A204.1 (cell line): ENCODE measurements around the gene CCP110.
A peak's percentile ranks its signal among the peaks of the same experiment; 100 is the strongest.

Experiments used
- FAIRE-seq: peaks from 2 replicates; lab custom pipeline; 2012; peaks lifted over from hg19 to GRCh38; lab: Jason Lieb, UNC

The CCP110 gene

DNA sequence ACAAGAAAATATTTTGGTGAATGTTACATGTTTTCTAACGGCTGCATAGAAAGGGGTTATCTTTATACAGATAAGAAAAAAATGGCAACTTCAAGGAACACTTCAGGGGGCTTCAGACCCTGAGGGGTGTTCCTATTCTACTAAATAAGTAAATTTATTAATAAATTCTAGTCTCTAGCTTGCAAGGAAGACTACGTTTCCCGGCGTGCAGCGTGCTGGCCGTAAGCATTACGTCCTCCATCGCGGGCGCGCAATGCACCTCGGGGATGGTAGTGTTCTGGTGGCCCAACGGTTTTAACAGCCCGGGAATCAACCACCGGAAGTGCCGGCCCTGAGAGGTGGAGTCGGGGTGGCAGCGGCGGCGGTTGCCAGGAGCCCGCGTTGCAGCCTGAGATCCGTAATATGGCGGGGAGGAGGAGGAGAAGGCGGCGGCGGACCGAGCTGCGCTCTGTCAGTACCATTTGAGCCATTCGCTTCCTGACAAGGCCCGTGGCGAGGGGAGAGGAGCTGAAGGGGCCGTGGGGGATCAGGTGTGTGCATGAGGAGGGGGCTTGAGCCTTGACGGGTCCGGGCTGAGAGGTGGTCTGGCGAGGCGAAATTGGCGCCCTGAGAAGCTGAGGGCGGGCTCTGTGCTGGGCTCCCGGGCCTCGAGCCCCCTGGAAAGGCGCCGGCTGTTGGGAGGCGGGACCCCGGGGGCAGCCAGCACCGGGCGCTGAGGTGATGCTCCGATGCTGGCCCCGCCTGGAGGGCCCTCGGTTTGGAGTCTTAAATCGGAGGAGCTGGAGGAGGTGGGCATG lies at the start of gene CCP110:
Gene CCP110, plus strand, starts transcription at position 384 of the 797 bp plus-strand sequence. CDS start 3,940 bp downstream, outside the sequence.
- peak; percentile 94 for FAIRE-seq

- FAIRE-seq: no peak
Observed at GRCh38 chr16:19474617-19475016, 49.1 kb upstream of the CCP110 start.

- no peak for FAIRE-seq
Observed at GRCh38 chr16:19478505-19478904, 45.2 kb upstream of the CCP110 start.

DNA sequence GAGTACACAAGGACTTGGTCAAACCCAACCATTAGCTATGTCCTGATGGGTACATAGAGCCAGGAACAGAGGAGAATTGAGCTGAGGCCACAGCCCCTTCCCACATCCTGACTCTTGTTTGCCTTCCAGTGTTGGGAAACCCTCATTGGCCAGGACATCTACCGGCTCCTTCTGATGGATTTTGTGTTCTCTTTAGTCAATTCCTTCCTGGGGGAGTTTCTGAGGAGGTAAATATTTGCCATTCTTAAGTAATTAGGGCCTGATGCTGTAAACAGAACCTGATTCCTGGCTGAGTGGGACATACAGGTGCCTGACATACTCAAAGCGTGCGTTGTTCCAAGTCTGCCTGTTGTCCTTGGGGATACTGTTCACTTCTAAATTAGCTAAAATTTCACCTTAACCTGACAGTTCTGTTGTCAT lies 44.4 kb upstream of the CCP110 start:
- no peak for FAIRE-seq

DNA sequence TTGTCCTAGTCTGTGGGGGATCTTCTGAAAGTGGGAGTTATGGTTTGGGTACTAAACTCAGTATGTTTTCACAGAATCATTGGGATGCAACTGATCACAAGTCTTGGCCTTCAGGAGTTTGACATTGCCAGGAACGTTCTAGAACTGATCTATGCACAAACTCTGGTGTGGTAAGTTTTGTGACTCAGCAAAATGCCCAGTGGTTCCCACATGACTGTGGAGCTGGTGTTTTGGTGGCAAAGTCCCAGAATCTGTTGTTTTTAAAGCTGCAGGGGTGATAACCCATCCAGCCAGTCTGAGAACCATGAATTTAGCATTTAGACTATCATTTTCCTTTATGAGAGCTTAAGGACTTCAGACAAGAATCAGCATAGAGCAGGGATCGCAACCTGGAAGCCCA lies 42.4 kb upstream of the CCP110 start:
- FAIRE-seq: no peak

DNA sequence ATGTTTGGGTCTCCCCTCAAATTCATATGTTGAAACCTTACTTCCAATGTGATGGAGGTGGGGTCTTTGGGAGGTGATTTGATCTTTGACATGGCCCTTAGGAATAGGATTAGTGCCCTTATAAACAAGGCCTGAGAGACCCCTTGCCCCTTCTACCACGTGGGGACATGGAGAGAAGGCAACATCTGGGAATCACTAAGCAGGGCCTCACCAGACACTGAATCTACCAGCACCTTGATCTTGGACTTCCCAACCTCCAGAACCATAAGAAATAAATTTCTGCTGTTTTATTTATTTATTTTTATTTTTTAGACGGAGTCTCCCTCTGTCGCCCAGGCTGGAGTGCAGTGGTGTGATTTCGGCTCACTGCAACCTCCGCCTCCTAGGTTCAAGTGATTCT lies 42.0 kb upstream of the CCP110 start:
- no peak for FAIRE-seq

- FAIRE-seq: no peak
Observed at GRCh38 chr16:19482291-19482690, 41.5 kb upstream of the CCP110 start.

DNA sequence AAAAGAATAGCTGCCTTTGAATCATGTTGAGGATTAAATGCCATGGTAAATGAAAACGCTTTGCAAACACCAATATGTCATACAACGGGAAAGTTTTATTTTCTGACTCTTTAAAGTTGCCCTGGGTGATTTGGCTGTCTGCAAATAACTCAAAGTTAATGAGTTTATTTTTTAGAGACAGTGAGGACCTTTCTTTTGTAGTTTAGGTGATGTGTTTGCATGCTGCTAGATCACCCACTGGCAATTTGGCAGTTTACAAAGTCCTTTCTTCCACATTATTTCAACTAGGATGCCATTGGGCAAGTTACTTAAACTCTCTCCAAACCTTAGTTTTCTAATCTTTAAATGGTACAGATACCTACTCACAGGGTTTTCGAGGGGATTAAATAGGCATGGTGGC lies 39.6 kb upstream of the CCP110 start:
- FAIRE-seq: no peak

- FAIRE-seq: no peak
Observed at GRCh38 chr16:19485611-19486010, 38.1 kb upstream of the CCP110 start.

GRCh38 chr16:19486051-19486450 lies 37.7 kb upstream of the CCP110 start:
- FAIRE-seq: no peak

DNA sequence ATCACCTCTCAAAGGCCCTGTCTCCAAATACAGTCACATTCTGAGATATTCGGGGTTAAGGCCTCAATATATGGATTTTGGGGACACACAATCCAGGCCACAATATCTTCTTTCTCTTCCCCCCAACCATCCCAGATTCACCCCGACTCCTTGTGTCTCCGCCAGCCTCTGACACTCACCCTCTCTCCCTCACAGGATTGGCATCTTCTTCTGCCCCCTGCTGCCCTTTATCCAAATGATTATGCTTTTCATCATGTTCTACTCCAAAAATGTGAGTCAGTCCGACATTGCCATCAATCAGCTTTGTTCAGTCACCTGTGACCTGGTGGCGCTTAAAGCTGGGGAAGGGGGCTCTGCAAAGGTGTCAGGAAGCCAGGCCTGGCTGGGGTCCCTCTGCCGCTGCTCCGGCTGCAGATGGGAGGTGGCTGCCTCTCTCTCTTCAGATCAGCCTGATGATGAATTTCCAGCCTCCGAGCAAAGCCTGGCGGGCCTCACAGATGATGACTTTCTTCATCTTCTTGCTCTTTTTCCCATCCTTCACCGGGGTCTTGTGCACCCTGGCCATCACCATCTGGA lies 36.9 kb upstream of the CCP110 start:
- no peak for FAIRE-seq

DNA sequence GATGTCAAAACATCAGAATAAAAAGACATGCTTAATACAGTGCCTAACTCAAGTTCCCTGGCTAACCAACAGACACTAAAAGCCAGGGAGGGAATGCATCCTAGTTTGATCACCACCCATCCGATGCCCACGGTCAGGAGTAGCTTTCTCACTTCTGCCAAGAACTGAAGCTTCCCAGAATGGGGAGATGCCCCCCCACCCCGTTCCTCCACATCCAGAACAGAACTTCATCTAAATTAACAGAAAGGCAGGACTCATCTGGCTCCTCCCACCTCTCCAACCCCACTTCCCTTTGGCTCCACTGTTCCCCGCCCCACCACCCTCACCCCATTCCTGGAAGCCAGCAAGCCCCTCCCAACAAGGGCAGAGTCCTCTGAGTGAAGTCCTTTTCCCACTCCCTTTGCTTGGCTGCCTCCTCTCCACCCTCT lies 35.5 kb upstream of the CCP110 start:
- no peak for FAIRE-seq

- no peak for FAIRE-seq
Observed at GRCh38 chr16:19490619-19491018, 33.1 kb upstream of the CCP110 start.

GRCh38 chr16:19497176-19497575 lies 26.6 kb upstream of the CCP110 start:
- no peak for FAIRE-seq

DNA sequence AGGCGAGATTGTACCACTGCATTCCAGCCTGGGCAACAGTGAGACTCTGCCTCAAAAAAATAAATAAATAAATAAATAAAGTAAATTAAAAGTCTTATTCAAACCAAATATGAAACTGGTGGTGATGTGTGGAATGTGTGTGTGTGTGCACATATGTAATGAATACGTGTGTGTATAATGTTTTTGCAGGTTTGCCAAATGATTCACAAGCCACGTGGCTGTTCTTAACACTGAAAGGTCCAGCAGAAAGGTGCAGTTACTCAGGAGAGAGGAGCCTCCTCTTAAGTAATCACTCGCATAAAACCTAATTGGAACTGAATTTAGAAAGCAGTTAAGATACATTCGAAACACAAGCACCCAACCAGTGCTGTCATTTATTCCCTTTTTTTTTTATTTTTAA lies 24.7 kb upstream of the CCP110 start:
- no peak for FAIRE-seq

DNA sequence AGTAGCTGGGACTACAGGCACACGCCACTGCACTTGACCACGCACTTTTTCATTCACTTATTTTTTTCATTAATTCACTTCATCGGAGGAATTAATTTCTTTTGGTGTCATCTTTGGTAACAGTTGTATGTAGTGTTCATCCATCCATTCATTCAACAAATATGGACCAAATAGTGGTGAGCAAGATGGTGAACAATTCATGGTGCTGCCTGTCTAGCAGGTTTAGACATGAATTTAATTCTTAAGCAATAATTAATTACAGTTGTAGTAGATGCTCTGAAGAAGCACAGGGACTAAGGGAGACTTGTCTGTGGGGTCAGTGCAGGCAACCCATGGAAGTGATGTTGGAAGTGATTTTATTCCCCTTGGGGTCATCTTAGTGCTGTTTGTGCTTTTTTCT lies 24.3 kb upstream of the CCP110 start:
- no peak for FAIRE-seq

DNA sequence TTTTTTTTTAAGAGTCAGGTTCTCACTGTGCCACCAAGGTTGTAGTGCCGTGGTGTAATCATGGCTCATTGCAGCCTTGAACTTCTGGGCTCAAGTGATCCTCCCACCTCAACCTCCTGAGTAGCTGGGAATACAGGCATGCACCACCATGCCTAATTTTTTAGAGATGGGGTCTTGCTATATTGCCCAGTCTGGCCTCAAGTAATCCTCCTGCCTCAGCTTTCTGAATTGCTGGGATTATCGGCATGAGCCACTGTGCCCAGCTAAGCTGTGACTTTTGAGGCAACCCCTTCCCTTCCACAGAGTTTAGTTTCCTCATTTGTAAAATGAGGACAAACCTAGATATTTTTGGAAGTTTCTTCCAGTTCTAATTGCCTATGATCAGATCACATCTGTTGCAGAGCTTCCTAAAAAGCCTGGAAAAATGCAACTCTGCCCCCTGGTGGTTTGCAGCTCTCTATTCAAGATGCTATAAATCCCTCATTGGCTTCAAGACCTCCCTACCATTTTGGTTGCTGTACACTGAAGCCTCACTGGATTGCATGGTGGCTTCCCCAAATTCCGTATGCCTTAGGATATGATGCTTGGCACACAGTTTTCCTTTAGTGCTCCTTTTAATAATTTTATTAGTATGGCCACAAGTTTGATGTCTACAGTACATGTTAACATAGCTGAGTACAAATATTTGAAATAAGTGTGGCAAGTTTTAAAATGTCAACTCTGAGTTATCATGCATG lies 21.2 kb upstream of the CCP110 start:
- FAIRE-seq: peak; percentile 49

DNA sequence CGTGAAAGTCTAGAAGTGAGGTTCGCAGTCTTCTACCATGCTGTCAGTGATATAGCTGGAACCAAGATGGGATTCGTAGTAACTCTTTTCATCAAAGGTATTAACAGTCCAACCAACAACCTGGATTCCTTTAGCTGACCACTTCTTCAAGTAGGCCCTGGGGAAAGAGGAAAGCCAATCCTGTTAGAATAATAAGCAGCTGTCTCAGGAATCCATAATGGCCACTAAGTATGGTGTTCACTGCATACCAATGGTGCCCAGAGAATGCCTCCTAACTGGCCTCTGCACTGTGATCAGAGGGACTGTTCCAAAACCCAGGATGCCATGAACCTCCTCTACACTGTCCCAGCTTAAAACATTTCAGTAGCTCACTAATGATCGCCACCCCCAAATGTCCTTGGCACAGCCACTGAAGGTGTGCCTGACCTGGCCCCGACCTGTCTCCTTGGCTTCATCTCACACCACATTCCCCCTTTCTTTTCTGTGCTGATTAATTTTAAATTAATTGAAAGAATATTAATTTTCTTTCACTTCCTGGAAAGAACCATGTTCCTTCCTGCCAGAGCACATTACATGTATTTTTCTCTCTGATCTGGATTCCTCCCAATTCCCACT lies 20.2 kb upstream of the CCP110 start:
- no peak for FAIRE-seq

DNA sequence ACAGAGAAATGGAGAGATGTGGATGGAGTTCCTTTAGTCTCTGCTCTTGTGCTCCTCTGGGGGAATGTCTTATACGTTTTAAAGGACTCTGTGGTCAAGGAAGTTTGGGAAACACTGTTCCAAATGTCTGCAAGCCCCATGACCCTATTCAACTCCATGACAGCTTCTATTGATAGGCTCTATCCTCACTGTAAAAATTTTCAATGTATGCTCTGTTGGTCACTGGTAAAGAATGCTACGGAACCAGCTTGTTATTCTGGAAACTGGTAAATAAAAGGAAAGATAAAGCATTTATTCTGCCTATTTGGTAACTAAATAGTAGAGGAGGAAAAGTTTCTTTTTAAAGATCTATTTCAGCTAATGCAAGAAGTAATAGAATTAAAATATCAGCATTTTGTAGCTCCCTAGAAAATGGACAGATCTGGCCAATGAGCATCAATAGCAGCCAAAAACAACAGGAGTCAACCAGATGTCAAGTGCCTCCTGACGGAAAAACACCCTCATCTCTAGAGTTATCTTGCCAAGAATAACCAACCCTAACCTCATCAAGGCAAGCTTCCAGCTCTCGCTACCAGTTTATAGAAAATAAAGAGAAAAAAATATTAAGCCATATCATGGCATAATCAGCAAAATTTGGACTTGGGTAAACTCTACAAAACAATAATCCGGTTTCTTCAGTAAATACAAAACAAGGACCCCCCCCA lies 18.0 kb upstream of the CCP110 start:
- no peak for FAIRE-seq

DNA sequence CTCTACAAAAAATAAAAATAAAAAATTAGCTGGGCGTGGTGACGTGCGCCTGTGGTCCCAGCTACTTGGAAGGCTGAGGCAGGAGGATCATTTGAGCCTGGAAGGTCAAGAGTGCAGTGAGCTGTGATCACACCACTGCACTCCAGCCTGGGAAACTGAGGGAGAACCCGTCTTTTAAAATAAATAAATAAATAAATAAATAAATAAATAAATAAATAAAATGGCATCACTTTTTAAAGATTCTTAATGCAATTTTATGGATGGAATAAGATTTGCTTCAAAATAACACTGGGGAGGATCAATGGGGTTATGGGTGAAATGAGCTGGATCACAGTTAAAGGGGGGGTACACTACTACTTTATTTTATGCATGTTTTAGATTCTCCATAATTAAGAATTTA lies 16.8 kb upstream of the CCP110 start:
- FAIRE-seq: no peak

DNA sequence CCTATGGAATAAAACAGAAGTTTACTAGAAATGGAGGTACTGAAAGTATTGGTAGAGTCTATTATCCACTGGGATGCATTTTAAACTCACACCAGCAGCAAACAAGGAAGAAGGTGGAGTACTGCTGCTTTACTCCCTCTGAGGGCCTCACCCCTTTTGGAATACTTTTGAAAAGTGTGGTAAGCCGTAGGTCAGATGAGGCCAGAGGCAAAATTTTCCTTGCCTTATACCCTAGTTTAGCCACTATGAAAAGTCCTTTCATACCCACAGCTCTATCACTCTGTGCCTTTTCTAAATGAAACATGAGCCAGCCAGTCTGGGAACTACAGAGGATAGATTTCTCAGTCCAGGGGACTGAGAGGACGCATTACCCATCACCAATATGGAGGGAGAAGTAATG lies 15.9 kb upstream of the CCP110 start:
- FAIRE-seq: no peak

DNA sequence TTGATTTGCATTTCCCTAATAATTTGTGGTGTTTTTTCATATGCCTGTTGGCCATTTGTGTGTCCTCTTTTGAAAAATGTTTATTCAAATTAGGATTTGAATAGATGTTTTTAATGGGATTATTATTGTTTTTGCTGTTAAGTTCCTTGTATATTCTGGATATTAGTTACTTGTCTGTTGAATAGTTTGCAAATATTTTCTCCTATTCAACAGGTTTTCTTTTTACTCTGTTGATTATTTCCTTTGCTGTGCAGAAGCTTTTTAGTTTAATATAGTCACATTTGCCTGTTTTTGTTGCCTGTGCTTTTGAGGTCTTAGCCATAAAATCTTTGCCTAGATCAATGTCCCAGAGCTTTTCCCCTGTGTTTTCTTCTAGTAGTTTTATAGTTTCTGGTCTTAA lies 11.4 kb upstream of the CCP110 start:
- no peak for FAIRE-seq
